Subcutaneous adipose tissue (tissue), 4 donors: Measurements from ENCODE around the gene DROSHA. TPM values are rescaled to one million over a fixed set of nuclear protein-coding genes. Genes with fewer than 3 reads are reported as not detected.

Experiments
- total RNA-seq, 4 donors: library from RNA; depleted of rRNA; stranded (reverse); fragments of >200 nt; gene quantifications; one replicate each; pipeline ENCODE4 v1.1.0, GENCODE V29; 2016
- TF ChIP-seq, protein P1 (sequence below): fragments of 450-650 bp; IDR thresholded peaks from one replicate; pipeline ENCODE4 v1.5.1; 2016; ENCODE audit warnings: low read depth, mild to moderate bottlenecking, control low read depth, antibody characterized with exemption, moderate library complexity

DROSHA gene
- total RNA-seq, 4 donors from 2014 or later, result 37.9 to 51.8 (median 40.4) TPM

DNA sequence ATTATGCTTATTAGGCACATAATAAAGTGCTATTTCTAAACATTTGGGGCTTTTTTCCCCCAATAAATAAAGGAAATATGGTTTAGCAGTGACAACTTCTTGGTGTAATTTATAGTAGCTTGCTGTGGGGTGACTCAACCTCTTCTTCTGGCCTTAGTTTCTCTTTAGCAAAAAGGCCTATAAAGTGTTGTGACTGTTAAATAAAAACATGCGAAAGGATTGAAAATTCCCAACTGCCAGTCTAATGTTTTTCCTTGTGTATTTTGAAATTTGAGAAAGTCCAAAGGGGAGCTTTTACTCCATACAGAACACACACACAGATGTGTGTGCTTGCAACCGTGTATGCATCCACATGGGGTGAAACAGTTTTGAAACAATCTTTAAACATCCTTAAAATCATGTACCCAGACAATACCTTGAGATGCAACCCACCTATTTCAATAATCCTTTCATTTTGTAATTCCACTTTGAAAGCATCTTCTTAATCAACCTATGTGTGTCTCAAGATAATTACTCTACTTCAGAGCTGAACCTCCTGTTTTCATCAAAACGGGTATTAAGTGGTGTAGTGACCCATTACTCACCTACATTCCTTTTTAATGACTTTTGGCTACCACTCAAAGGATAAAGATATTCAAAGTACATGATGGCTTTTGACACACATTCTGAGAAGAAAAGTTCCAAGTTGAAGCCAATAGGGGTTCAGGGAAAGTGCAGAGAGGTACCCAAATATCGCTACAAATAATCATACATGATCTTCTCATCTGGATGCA, 123.8 kb downstream of the DROSHA start:
- TF ChIP-seq, protein P1, sequence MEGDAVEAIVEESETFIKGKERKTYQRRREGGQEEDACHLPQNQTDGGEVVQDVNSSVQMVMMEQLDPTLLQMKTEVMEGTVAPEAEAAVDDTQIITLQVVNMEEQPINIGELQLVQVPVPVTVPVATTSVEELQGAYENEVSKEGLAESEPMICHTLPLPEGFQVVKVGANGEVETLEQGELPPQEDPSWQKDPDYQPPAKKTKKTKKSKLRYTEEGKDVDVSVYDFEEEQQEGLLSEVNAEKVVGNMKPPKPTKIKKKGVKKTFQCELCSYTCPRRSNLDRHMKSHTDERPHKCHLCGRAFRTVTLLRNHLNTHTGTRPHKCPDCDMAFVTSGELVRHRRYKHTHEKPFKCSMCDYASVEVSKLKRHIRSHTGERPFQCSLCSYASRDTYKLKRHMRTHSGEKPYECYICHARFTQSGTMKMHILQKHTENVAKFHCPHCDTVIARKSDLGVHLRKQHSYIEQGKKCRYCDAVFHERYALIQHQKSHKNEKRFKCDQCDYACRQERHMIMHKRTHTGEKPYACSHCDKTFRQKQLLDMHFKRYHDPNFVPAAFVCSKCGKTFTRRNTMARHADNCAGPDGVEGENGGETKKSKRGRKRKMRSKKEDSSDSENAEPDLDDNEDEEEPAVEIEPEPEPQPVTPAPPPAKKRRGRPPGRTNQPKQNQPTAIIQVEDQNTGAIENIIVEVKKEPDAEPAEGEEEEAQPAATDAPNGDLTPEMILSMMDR, result no peak

DNA sequence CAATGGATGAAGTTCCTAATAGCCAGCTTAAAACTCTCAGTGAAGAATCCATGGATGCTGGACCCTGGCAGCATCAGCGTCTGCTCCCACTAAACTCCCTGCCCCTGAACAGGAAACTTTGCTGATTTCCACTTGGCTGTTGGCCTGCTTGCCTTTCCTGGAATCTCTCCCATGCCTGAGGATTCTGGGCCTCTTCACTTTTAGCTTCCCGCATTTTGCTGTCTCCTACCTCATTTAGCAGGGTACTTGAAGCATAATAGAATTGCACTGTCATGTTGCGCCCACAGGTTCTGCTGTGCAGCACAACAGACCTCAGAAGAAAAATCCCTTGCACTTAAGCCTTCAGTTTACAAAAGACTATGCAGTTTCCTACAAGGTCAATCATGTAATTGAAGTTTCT, 127.6 kb downstream of the DROSHA start:
- TF ChIP-seq, protein P1, result no peak

DNA sequence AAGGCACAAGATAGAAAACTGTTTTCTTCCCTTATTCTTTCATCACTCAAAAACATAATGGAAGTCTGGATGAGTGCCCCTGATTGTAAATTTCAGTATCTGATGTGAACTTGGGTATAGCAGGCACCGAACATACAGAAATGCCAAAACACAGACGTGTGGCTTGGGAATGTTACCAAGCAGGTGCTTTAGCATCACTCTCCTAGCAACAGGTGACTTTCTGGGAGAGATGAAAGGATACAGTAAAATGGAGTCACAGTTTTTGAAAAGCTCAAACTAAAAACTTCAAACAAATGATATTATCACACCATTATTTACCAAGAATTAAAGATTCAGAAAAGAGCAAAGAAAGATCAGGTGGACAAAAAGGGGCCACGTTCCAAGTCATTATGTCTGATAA, 130.2 kb downstream of the DROSHA start:
- TF ChIP-seq, protein P1, result no peak

DNA sequence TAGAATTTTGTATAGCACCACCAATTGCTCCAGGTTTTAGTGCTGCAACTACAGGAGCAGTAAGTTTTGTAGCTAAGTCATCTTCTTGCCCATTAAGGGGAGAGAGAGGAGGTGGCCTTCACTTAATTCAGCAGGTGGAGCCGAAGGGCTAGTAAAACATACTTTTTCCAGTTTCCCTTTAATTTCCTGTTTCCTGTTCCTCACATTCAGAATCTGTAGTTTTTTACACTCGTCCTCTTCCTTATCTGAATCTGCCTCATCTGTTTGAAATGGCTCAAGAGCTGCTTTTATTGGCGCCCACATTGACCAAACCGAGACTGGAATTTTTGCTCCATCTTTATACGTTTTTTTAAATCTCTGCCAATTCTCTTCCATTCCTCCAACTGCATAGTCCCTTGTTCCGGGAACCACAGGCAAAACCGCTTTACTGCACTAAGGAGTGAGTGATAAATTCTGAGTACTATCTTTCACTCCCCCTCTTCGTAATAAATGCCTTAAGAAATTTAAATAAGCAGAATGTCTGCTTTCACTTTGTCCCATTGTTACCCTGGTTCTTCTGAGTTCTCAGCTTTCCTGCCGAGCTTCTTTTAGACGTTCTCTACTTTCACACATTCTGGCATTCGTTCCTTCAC, 133.9 kb downstream of the DROSHA start:
- TF ChIP-seq, protein P1, result no peak

DNA sequence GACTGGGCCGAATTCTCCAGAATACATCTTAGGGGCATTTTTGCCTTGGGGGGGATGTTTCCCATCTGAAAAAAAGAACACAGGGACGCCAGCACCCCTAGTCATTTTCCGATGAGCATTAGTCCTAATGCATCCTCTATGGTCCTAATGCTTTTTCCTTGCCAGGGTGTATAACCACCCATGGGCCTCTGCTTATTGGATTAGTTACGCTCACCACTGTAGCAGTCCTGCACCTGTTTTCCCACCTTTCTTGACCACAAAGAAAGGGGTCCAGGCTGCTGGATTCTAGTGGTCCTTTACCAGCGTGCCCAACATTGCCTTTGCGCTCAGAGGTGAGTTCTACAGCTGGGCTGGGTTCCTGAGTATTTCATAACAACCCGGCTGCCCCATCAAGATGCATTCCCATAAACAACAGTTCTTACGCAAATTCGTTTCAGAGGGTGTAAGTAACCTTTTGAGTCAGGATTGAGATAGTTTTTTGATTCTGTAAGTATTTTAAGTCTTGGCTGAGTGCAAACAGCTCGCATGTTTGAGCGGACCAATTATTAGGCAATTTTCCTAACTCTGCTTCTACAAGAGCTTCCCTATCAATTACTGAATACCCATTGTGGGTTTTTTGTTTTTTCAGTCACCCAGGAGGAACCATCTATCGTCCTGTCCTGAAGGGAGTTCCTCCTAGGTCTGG, 135.1 kb downstream of the DROSHA start:
- TF ChIP-seq, protein P1, result no peak

DNA sequence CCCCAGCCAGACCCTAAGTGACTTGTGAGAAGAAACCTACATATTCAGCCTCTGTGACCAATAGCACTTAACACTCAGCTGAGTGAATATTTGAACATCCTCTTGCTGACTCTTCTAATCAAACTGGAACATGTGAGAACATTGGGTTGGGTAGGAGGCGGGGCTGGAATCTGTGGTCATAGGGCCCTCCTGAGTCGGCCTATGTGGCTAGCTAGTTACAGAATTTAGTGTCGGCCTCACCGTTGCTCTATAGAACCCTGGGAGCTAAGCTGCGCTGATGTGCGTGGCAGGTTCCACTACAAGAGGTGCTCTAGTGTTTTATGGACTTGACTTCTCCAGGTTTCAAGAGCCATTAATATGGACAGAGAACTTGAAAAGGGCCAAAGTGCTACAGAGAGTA, 138.8 kb downstream of the DROSHA start:
- TF ChIP-seq, protein P1, result no peak

DNA sequence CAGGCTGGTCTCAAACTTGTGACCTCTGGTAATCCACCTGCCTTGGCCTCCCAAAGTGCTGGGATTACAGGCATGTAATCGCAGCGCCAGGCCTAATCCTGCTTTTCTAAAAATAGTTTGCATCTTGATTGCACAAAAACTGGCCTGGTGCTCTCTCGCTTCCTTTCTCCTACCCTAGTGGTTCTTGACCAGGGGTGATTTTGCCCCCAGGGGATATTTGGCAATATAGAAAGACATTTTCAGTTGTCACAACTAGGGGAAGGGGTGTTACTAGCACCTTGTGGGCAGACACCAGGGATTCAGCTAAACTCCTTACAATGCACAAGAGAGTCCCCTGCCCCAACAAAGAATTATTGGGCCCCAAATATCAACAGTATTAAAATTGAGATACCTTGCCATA, 139.8 kb downstream of the DROSHA start:
- TF ChIP-seq, protein P1, result no peak
